CD14-positive monocyte (primary cell): ENCODE measurements around the gene DNAJC19. TPM values are rescaled to one million over a fixed set of nuclear protein-coding genes. Genes with fewer than 3 reads are reported as not detected.

Source experiments
- DNase-seq, 3 donors: peaks; one replicate each; pipeline ENCODE4 v3.0.0-alpha.2; 2011 to 2022
- H2AFZ ChIP-seq: 2 replicates; pipeline ENCODE4 v1.6.0; 2012; ENCODE audit warnings: mild to moderate bottlenecking, low read depth, low read length, inconsistent platforms; ENCODE audit not compliant: insufficient read depth, poor library complexity, severe bottlenecking
- H3K27ac ChIP-seq, 2 donors: 1 replicate in 1 of 2; 2 replicates in 1 of 2; pipeline ENCODE4 v1.5.1; 2012 to 2013; ENCODE audit warnings: low read length in 2 of 2, control low read depth in 1 of 2, inconsistent platforms in 1 of 2, low read depth in 1 of 2, mild to moderate bottlenecking in 1 of 2
- H3K27me3 ChIP-seq, 2 donors: one replicate each; pipeline versions ENCODE4 v1.6.0 to v1.6.1; 2011 to 2013; ENCODE audit warnings: low read length in 2 of 2; ENCODE audit not compliant: control insufficient read depth in 2 of 2, insufficient read depth in 2 of 2
- H3K36me3 ChIP-seq, 2 donors: replicated peaks in 1 of 2; 1 replicate in 1 of 2; 2 replicates in 1 of 2; pipeline versions ENCODE4 v1.5.1 to v1.6.1; 2012 to 2013; ENCODE audit warnings: low read length in 2 of 2, control low read depth in 1 of 2, inconsistent platforms in 1 of 2, mild to moderate bottlenecking in 1 of 2; ENCODE audit not compliant: insufficient read depth in 2 of 2, control insufficient read depth in 1 of 2
- H3K4me1 ChIP-seq, 2 donors: 1 replicate in 1 of 2; 2 replicates in 1 of 2; pipeline versions ENCODE4 v1.5.1 to v1.6.1; 2012 to 2013; ENCODE audit warnings: low read length in 2 of 2, control low read depth in 1 of 2, inconsistent platforms in 1 of 2, mild to moderate bottlenecking in 1 of 2, moderate library complexity in 1 of 2; ENCODE audit not compliant: insufficient read depth in 2 of 2, control insufficient read depth in 1 of 2
- H3K4me2 ChIP-seq: replicated peaks from 2 replicates; pipeline ENCODE3; 2012; ENCODE audit warnings: low read length, moderate library complexity, mild to moderate bottlenecking; ENCODE audit not compliant: poor library complexity, severe bottlenecking; ENCODE audit errors: extremely low read depth
- H3K4me3 ChIP-seq, 3 experiments: fragments of 200-600 bp in 1 of 3; sonication (generic) in 1 of 3; replicated peaks in 1 of 3; 1 replicate in 2 of 3; 2 replicates in 1 of 3; pipeline ENCODE4 v1.5.1; 2011 to 2013; ENCODE audit warnings: low read length in 3 of 3, mild to moderate bottlenecking in 3 of 3, control low read depth in 2 of 3, low read depth in 2 of 3, inconsistent platforms in 1 of 3, moderate library complexity in 1 of 3
- H3K79me2 ChIP-seq: 2 replicates; pipeline ENCODE4 v1.6.0; 2012; ENCODE audit warnings: mild to moderate bottlenecking, control low read depth, inconsistent platforms, low read length, moderate library complexity; ENCODE audit not compliant: insufficient read depth
- H3K9ac ChIP-seq: 2 replicates; pipeline ENCODE4 v1.6.0; 2017; ENCODE audit warnings: low read length, mild to moderate bottlenecking; ENCODE audit not compliant: insufficient read depth, poor library complexity, severe bottlenecking
- H3K9me3 ChIP-seq, 2 donors: replicated peaks in 1 of 2; 1 replicate in 1 of 2; 2 replicates in 1 of 2; pipeline versions ENCODE4 v1.5.1 to v1.6.1; 2012 to 2013; ENCODE audit warnings: low read length in 2 of 2, control low read depth in 1 of 2; ENCODE audit not compliant: control insufficient read depth in 1 of 2, insufficient read depth in 1 of 2
- H4K20me1 ChIP-seq: 2 replicates; pipeline ENCODE4 v1.6.0; 2012; ENCODE audit warnings: mild to moderate bottlenecking, low read length, control low read depth, moderate library complexity; ENCODE audit not compliant: insufficient read depth
- H3K27ac Mint-ChIP-seq, 7 donors: one replicate each; pipeline ENCODE4 v1.8.0; 2020; ENCODE audit warnings: mild to moderate bottlenecking in 7 of 7, mixed read lengths in 7 of 7, moderate library complexity in 6 of 7, inconsistent platforms in 2 of 7
- H3K27me3 Mint-ChIP-seq, 3 donors: one replicate each; pipeline ENCODE4 v1.8.0; 2021 to 2022; ENCODE audit warnings: low read depth in 3 of 3, mild to moderate bottlenecking in 3 of 3, mixed read lengths in 3 of 3, moderate library complexity in 3 of 3, inconsistent platforms in 1 of 3
- H3K36me3 Mint-ChIP-seq, 2 donors: one replicate each; pipeline ENCODE4 v1.8.0; 2020; ENCODE audit warnings: mixed read lengths in 2 of 2, inconsistent platforms in 1 of 2, mild to moderate bottlenecking in 1 of 2
- H3K4me1 Mint-ChIP-seq: one replicate; pipeline ENCODE4 v1.8.0; 2020; ENCODE audit warnings: mild to moderate bottlenecking, mixed read lengths
- H3K4me3 Mint-ChIP-seq, 2 donors: one replicate each; pipeline ENCODE4 v1.8.0; 2020; ENCODE audit warnings: mild to moderate bottlenecking in 2 of 2, mixed read lengths in 2 of 2, moderate library complexity in 1 of 2
- H3K9me3 Mint-ChIP-seq, 7 donors: one replicate each; pipeline ENCODE4 v1.8.0; 2020 to 2022; ENCODE audit warnings: mixed read lengths in 7 of 7, mild to moderate bottlenecking in 6 of 7, moderate library complexity in 6 of 7, inconsistent platforms in 2 of 7
- CTCF ChIP-seq: fragments of 200-600 bp; IDR thresholded peaks from one replicate; pipeline ENCODE4 v1.8.0; 2022; ENCODE audit warnings: antibody characterized with exemption, mild to moderate bottlenecking
- WGBS: methylation state at CpG from one replicate; pipeline ENCODE4 v1.1.5; 2013; ENCODE audit warnings: missing lambda C conversion rate; ENCODE audit not compliant: insufficient coverage; 5-methylcytosine and 5-hydroxymethylcytosine counted together
- intact Hi-C, 2 donors: fragments of 100-400 bp; cut with micrococcal nuclease; formaldehyde crosslinking; loops; one replicate each; pipeline versions ENCODE4 v1.15.0 to v1.15.1; 2023
- polyA minus RNA-seq: library from RNA; depleted of rRNA, polyadenylated mRNA; stranded (reverse); fragments of >200 nt; gene quantifications from 2 replicates; pipeline ENCODE4 v1.2.3, GENCODE V29; 2012
- polyA plus RNA-seq, 3 donors: library from polyadenylated mRNA; depleted of rRNA in 1 of 3; unstranded in 2 of 3; stranded (reverse) in 1 of 3; fragments of 300-500 nt in 2 of 3; fragments of >200 nt in 1 of 3; fragmentation: Illumina TruSeq in 2 of 3; gene quantifications; 1 replicate in 2 of 3; 2 replicates in 1 of 3; pipeline ENCODE4 v1.2.3, GENCODE V29; 2012 to 2021
- total RNA-seq, 12 experiments: library from RNA in 1 of 12; stranded (reverse) in 1 of 12; fragments of 120-200 nt in 1 of 12; gene quantifications; one replicate each; pipeline ENCODE4 v1.2.4 and lab custom pipeline; 2013 to 2026; ENCODE audit warnings: mixed read lengths in 6 of 12, inconsistent platforms in 1 of 12

The DNAJC19 gene
- 21.3 TPM for total RNA-seq (2013)
- polyA plus RNA-seq (10 to 100 TPM; 10.7 to 44.7 (median 44.0) TPM), polyA minus RNA-seq (8.0 and 10.0 TPM in 2 replicates), total RNA-seq (lab: John Stamatoyannopoulos, UW) (0.92 to 9.5 (median 5.5) reads per million in 11 experiments)

GRCh38 chr3:180989291-180990163 is at the start of gene DNAJC19:
TSS of gene DNAJC19 (minus strand) at chr3:180989736. CDS start at chr3:180989602, 134 bp downstream.
- peak within 1 kb of the TSS; percentile 76 to 96 (median 90) for H3K4me3 ChIP-seq
- H3K9me3 Mint-ChIP-seq = no peaks in the 10 kb centered on the region
- H4K20me1 ChIP-seq = no peaks in the 10 kb centered on the region
- H3K4me3 Mint-ChIP-seq = peak within 1 kb of the TSS; percentile 87 to 99
- DNase-seq = peak; percentile 86 to 87 (median 87)
- H3K4me1 ChIP-seq = peaks cover 13 to 19% of the 10 kb centered on the region in 2 donors
- H2AFZ ChIP-seq = peak within 1 kb of the TSS; percentile 94
- TF ChIP-seq CTCF = no peak
- H3K36me3 Mint-ChIP-seq = peaks cover 10 to 19% of the 10 kb centered on the region in 2 donors
- peaks cover 14% of the 10 kb centered on the region for H3K79me2 ChIP-seq
- peak within 1 kb of the TSS; percentile 49 to 82 for H3K27ac ChIP-seq
- peak within 1 kb of the TSS; percentile 86 for H3K4me2 ChIP-seq
- H3K27ac Mint-ChIP-seq = peak within 1 kb of the TSS; percentile 83 to 95 (median 87)
- intact Hi-C loops = loop anchor here (5.0 kb wide), 2 partner anchors 72 to 77 kb away; partner anchors contain the start of gene FXR1 (in 1 of the 2)
- no peaks in the 10 kb centered on the region for H3K9me3 ChIP-seq
- peaks cover 0 to 6% (median 0%) of the 10 kb centered on the region in 3 donors for H3K27me3 Mint-ChIP-seq
- WGBS = 0% methylated on average over 29 of the region's 43 CpGs
- peak within 1 kb of the TSS; percentile 79 for H3K9ac ChIP-seq
- H3K36me3 ChIP-seq = peaks cover 7 to 30% of the 10 kb centered on the region in 2 donors
- H3K4me1 Mint-ChIP-seq = peaks cover 16% of the 10 kb centered on the region
- no peaks in the 10 kb centered on the region for H3K27me3 ChIP-seq

GRCh38 chr3:181030948-181031347 is 41.4 kb upstream of the DNAJC19 start:
- no peaks in the 10 kb centered on the region for H3K27me3 Mint-ChIP-seq
- H3K9me3 Mint-ChIP-seq = peaks cover 2 to 14% (median 8%) of the 10 kb centered on the region in 7 donors
- Histone ChIP-seq H4K20me1 (no peaks in the 10 kb centered on the region), H3K36me3 (no peaks in the 10 kb centered on the region), H3K79me2 (no peaks in the 10 kb centered on the region), H3K4me3 (no peak overlapping the region), H2AFZ (no peak overlapping the region), H3K4me1 (no peaks in the 10 kb centered on the region), H3K27me3 (no peaks in the 10 kb centered on the region), H3K4me2 (no peak overlapping the region), H3K9ac (no peak overlapping the region), H3K27ac (no peak overlapping the region), H3K9me3 (peaks cover 5 to 10% of the 10 kb centered on the region in 2 donors)
- H3K4me3 Mint-ChIP-seq = no peak overlapping the region
- TF ChIP-seq CTCF = no peak
- no peak overlapping the region for H3K27ac Mint-ChIP-seq
- intact Hi-C loops = no loop called here
- no peaks in the 10 kb centered on the region for H3K36me3 Mint-ChIP-seq
- no peaks in the 10 kb centered on the region for H3K4me1 Mint-ChIP-seq
- no peak for DNase-seq
